ENCODE measurements around the gene LMBR1.

DNA sequence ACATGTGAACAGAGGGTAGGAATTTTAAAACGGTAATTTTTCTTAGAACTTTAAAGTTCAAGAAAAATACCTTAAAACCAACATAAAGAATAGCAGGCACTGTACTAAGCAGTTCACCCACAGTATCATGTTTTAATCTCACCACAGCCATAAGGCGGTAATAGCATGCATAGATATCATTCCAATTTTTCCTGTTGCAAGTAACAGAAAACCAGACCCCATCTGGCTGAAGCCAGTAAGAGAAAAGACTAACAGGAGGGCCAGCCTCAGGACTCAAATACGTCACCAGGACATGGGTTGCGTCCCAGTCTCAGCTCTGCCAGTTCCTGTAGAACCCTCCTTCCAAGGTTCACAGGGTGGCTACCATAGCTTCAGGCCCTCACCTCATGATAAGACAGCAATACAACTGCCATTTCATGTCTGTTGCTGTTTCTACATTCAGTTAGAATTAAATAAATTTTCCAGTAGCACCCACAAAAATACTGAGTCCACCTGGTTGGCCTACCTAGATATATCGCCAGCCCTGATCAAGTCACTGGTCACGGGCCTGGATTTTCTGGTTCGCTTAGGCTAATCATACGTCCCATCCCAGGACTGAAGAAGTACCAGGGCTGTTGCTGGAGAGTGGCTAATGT, 254.4 kb downstream of the LMBR1 start:
- TF ChIP-seq, protein P1, sequence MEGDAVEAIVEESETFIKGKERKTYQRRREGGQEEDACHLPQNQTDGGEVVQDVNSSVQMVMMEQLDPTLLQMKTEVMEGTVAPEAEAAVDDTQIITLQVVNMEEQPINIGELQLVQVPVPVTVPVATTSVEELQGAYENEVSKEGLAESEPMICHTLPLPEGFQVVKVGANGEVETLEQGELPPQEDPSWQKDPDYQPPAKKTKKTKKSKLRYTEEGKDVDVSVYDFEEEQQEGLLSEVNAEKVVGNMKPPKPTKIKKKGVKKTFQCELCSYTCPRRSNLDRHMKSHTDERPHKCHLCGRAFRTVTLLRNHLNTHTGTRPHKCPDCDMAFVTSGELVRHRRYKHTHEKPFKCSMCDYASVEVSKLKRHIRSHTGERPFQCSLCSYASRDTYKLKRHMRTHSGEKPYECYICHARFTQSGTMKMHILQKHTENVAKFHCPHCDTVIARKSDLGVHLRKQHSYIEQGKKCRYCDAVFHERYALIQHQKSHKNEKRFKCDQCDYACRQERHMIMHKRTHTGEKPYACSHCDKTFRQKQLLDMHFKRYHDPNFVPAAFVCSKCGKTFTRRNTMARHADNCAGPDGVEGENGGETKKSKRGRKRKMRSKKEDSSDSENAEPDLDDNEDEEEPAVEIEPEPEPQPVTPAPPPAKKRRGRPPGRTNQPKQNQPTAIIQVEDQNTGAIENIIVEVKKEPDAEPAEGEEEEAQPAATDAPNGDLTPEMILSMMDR (IDR thresholded peaks at IDR 0.05) = no peak
- no peak for TF ChIP-seq POLR2A (IDR thresholded peaks at IDR 0.05)
